ENCODE results near the gene CENPM.

- TF ChIP-seq, protein P1, sequence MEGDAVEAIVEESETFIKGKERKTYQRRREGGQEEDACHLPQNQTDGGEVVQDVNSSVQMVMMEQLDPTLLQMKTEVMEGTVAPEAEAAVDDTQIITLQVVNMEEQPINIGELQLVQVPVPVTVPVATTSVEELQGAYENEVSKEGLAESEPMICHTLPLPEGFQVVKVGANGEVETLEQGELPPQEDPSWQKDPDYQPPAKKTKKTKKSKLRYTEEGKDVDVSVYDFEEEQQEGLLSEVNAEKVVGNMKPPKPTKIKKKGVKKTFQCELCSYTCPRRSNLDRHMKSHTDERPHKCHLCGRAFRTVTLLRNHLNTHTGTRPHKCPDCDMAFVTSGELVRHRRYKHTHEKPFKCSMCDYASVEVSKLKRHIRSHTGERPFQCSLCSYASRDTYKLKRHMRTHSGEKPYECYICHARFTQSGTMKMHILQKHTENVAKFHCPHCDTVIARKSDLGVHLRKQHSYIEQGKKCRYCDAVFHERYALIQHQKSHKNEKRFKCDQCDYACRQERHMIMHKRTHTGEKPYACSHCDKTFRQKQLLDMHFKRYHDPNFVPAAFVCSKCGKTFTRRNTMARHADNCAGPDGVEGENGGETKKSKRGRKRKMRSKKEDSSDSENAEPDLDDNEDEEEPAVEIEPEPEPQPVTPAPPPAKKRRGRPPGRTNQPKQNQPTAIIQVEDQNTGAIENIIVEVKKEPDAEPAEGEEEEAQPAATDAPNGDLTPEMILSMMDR (IDR thresholded peaks at IDR 0.05), result peak in 3 of 4 experiments; percentile 21 to 44 (median 30)
- TF ChIP-seq POLR2A (IDR thresholded peaks at IDR 0.05), result no peak
Observed at GRCh38 chr22:41925783-41926460, 21.0 kb downstream of the CENPM start.

All from uterus (tissue), 2 donors.